Measurements from ENCODE around the gene PLOD1.
"Not testable (repeated sequence)": the region's sequence is repeated elsewhere in the genome, so short reads cannot be mapped to it uniquely, and the experiment has no call there.

Gene PLOD1

GRCh38 chr1:11934302-11935056 lies at the start of gene PLOD1:
Gene PLOD1 (plus strand): TSS chr1:11934717. CDS start chr1:11934780, 63 bp downstream.
- DNase-seq, result peak; percentile 53

DNA sequence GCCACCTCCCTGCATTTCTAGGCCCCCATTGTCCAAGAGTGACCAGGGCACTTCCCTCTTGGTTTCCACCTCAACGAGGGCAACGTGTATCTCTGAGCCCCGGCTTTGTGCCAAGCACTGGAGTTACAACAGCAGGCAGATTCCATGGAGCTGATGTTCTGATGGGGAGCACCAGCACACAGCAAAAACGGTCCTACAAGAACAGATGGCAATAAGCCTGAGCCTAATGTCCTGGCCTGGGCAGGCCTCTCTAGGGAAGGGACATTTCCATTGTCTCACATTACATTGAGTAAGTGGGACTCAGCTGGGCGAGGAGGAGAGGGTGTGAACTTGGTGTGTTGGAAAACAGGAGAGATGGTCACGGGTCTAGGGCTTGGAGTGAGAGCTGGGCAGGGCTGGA lies 48.6 kb upstream of the PLOD1 start:
- no peak for DNase-seq

DNA sequence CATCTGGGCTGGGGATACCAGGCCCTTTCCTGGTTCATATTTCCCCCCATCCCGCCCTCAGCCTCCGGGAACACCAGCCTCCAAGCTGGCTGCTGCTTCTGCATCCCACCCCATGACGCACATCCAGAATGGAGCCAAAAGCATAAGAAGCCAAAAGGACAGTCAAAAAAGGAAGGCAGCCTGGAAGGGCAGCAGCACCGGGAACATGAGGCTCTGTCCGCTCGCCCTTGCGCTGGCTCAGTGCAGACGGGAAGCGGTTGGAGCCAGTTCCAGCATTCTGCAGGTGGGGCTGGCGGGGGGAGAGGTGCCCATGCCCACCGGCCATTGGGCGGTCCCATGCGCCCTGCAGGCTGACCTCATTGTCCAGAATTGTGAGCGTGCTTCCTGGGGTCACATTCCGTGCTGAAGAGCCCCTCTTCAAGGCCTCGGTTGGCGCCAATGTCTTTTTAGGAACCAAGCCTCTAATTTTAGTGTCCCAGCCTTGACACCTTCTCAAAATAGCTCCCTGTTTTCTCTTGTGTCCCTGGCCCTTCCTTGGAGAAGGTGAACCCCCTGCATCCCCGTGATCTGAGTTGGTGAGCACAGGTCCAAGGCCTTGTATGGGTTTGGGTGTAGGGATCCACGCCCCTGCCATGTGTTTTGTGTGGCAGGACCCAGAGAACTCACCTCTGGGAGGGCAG lies 47.4 kb upstream of the PLOD1 start:
- no peak for DNase-seq

DNA sequence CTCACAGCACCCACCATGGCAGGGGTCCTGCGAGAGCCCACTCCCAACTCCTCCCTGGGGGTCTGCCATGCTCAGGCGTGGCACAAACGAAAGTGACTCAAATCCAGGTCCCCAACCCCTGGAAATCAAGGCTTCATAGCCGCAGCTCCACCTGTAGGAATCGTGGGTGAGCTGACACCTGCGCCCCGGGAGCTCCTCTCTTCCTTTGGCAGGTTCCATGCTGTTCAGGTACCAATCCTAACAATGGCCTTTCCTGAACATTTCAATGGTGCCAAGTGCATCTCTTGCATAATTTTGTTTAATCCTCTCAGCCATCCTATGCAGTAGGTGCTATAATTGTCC lies 46.9 kb upstream of the PLOD1 start:
- DNase-seq, result no peak

DNA sequence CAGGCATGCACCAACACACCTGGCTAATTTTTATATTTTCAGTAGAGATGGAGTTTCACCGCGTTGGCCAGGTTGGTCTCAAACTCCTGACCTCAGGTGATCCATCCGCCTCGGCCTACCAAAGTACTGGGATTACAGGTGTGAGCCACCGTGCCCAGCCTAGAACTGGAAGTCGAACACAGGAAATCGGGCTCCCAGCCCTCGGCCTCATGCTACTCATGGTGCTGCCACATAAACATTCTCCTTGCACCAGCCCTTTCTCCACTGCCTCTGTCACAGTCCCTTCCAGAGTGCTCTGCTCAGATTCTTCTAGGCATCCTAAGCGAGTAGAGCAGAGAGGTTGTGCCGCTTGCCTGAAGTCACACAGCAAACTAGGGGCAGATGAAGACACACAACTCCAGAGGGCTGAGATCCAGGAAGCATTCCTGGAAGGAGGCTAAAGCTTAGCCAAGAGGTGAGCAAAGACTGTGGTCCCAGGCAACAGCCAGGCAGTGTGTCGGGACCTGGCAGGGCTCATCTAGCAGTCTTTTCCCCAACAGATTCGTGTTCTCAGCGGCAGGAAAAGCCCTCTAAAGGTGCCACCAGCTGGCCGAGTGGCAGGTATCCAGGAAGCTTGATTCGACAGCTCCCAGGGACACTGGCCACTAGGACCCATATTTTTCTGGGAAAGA lies 46.2 kb upstream of the PLOD1 start:
- no peak for DNase-seq

DNA sequence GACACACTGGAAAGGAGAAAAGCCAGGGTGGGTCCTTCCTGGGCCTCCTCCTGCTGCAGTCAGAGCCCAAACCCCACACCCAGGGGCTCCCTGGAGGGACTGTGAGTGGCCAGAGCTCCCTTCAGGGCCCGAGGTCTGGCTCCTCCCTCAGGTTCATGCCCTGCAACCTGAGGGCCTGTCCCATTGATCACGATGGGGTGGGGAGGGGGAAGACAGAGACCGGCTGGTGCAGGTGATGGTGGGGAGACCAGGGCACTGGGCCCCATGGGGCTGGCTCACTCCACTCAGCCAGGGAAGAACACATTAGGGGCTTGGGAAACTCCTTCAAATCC lies 45.7 kb upstream of the PLOD1 start:
- DNase-seq, result no peak

DNA sequence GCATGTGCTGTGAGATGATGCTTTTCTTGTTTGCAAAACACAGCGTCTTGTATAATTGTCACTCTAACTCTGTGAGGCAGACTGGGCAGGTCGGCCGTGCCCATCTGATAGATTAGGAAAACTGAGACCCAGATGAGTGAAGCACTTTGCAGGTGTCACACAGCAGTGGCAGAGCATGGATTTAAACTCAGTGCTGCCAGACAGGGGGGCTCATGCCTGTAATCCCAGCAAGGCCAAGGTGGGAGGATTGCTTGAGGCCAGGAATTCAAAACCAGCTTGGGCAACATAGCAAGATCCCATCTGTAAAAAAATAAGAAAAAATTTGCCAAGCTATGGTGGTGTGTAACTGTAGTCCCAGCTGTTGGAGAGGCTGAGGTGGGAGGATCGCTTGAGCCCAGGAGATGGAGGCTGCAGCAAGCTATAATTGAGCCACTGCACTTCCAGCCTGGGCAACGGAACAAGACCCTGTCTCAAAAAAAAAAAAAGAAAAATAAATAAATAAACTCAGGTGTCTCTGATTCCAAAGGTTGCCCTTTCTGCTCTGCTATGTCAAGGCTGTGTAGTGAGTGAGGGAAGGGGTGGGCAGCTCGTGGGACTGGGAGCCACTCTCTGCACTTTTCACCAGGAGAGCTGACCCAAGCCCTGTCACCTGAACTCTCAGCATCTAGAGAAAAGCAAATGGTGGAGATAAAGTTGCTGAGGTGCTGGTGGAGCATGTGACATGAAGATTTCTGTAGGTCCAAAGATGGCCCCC lies 42.9 kb upstream of the PLOD1 start:
- no peak for DNase-seq

- peak; percentile 70 for DNase-seq
These were observed 40.6 kb upstream of the PLOD1 start for GRCh38 chr1:11893907-11894251.

GRCh38 chr1:11894501-11894900 lies 40.0 kb upstream of the PLOD1 start:
- DNase-seq, result not testable (repeated sequence)

DNA sequence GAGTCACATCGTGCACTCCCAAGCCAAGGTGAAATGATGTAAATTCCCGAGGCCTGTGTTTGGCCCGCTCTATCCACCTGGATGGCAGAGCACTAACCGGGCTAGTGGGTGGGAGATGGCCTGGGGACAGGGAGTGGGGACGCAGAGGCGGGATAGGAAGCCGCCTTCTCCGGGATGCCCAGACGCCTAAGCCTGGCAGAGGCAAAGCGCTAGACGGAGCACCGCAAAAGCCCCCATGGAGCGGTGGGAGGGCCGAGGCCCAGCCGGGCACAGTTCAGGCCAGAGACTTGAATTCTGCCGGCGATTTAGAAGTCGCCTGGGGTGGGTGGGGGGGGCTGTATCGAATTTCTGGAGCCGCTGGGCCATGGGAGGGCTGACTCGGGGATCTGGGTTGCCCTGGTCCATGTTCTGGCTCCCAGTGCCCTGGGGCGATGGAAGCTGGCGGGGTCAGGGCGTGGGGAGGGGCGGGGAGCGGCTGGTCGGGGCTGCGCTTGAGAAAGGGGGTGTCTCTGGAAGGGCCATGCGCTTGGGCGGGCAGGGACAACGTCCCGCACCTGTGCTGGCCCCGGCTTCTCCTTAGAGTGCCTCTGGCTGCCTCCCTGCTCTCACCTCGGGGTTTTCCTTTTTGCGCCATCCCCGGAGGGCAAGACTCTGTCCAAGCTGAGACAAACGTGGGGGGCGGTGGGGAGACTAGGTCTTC lies 36.3 kb upstream of the PLOD1 start:
- DNase-seq, result no peak

DNA sequence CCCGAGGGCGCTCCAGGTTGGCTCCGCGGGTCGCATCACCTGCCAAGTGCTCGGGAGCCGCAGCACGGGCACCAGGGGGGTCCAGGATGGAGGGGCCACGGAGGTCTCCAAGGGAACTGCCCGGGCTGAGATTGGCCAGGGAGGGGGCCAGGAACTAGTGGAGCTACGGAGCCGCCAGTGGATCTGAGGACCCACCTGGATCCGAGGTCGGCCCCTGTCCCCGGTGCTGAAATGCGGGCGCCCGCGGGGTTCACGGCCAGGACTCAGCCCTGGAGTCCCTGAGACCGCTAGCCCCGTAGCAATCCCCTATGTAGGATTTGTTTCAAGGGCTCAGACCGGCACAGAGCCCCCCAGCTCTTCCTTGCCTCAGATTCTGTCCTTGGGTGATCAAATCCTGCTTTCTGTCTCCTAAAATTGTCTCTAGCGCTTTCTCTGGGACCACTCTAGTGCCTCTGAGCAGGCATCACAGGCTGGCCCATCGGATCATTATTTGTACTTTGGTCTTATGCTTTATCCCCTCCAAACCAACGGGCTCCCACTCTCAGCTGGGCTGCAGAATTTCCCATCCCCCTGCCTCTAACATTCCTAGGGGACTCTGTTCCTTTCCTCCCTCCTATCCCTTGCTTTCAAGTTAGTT lies 35.6 kb upstream of the PLOD1 start:
- no peak for DNase-seq

DNA sequence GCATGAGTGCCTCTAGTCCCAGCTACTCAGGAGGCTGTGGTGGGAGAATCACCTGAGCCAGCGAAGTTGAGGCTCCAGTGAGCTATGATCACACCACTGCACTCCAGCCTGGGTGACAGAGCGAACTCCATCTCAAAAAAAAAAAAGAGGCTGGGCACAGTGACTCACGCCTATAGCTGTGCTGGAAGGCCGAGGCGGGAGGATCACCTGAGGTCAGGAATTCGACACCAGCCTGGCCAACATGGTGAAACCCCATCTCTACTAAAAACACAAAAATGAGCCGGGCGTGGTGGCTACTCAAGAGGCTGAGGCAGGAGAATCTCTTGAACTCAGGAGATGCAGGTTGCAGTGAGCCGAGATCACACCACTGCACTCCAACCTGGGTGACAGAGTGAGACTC lies 33.1 kb upstream of the PLOD1 start:
- DNase-seq, result not testable (repeated sequence)

DNA sequence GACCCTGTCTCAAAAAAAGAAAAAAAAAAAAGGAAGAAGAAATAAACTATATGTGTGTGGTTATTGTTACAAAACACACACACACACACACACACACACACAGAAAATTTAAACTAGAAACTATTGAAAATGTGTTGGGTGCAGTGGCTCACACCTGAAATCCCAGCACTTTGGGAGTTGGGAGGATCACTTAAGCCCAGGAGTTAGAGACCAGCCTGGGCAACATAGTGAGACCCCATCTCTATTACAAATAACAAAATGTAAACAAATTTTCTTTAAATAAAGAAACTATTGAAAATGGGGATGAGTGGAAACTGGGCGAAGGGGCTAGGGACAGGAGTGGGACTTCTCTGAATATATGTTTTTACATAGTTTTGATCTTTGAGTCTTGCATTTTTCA lies 31.3 kb upstream of the PLOD1 start:
- no peak for DNase-seq

GRCh38 chr1:11904156-11904555 lies 30.4 kb upstream of the PLOD1 start:
- DNase-seq, result not testable (repeated sequence)

DNA sequence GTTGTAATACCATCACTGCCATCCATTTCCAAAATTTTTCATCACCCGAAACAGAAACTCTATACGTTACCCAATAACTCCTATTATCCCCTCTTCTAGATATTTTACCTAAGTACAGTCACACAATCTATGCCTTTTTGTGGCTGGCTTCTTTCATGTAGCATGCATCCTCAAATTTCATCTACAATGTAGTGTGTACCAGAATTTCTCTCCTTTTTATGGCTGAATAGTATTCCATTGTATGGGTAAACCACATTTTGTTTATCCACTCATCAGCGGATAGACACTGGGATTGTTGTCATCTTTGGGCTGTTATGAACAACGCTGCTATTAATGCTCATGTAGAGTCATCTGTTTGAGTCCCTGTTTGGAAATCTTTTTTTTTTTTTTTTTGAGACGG lies 29.5 kb upstream of the PLOD1 start:
- no peak for DNase-seq

GRCh38 chr1:11906870-11907269 lies 27.6 kb upstream of the PLOD1 start:
- no peak for DNase-seq

GRCh38 chr1:11907275-11908094 lies 27.0 kb upstream of the PLOD1 start:
- peak; percentile 94 for DNase-seq

GRCh38 chr1:11908095-11908675 lies 26.3 kb upstream of the PLOD1 start:
- peak; percentile 94 for DNase-seq

DNA sequence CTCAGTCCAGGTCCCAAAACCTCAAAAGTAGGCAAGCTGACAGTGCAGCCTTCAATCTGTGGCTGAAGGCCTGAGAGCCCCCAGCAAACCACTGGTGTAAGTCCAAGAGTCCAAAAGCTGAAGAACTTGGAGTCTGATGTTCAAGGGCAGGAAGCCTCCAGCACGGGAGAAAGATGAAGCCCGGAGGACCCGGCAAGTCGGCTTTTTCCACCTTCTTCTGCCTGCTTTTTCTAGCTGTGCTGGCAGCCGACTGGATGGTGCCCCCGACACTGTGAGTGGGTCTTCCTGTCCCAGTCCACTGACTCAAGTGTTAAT lies 23.6 kb upstream of the PLOD1 start:
- DNase-seq, result not testable (repeated sequence)

- DNase-seq, result no peak
These were observed 22.5 kb upstream of the PLOD1 start for GRCh38 chr1:11912000-11912399.

DNA sequence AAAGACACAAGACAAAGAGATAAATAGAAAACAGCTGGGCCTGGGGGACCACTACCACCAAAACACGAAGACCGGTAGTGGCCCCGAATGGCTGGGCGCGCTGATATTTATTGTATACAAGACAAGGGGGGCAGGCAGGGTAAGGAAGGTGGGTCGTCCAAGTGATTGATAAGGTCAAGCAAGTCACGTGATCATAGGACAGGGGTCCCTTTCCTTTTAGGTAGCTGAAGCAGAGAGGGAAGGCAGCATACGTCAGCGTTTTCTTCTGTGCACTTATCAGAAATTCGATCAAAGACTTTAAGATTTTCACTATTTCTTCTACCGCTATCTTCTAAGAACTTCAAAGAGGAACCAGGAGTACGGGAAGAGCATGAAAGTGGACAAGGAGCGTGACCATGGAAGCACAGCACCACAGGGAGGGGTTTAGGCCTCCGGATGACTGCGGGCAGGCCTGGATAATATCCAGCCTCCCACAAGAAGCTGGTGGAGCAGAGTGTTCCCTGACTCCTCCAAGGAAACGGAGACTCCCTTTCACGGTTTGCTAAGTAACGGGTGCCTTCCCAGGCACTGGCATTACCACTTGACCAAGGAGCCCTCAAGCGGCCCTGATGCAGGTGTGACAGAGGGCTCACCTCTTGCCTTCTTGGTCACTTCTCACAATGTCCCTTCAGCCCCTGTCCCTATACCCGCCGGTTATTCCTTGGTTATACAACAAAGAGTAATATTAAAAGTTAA lies 21.9 kb upstream of the PLOD1 start:
- not testable (repeated sequence) for DNase-seq
